HepG2 (cell line): ENCODE results near the gene STOM. TPM values are rescaled to one million over a fixed set of nuclear protein-coding genes. Genes with fewer than 3 reads are reported as not detected.

Source experiments
- ATAC-seq: fragments of 200-7000 bp; cut with Tn5 transposase; 3 replicates; pipeline ENCODE4 v1.9.1; 2020; ENCODE audit warnings: mild to moderate bottlenecking, moderate library complexity
- BruUV-seq: library from RNA; stranded (reverse); fragments of 400-500 nt; replicated peaks from 2 replicates; lab custom pipeline; 2021; lab: Mats Ljungman, UMichigan
- CTCF ChIA-PET: fragments of 300-600 bp; formaldehyde crosslinking; extraction: SDS; loops from one replicate; lab custom pipeline; 2021; ENCODE audit warnings: low total read pairs, inconsistent platforms, low intra/inter-chr PET ratio; lab: Yijun Ruan, JAX
- POLR2A ChIA-PET: fragments of 350-600 bp; sonication (Branson Sonifier 250); formaldehyde crosslinking; loops from one replicate; lab custom pipeline; 2020; ENCODE audit warnings: antibody characterized with exemption, inconsistent platforms; lab: Yijun Ruan, JAX
- DNase-seq: peaks from one replicate; pipeline ENCODE4 v3.0.0-alpha.2; 2015; ENCODE audit warnings: low spot score
- FAIRE-seq: peaks from 3 replicates; lab custom pipeline; 2011; peaks lifted over from hg19 to GRCh38; lab: Jason Lieb, UNC
- H2AFZ ChIP-seq: one replicate; pipeline ENCODE4 v1.6.1; 2011; ENCODE audit warnings: low read length, inconsistent platforms
- H3K27ac ChIP-seq: fragments of 300-600 bp; 3 replicates; pipeline ENCODE4 v1.8.0; 2011; ENCODE audit warnings: mixed run types, mild to moderate bottlenecking, mixed read lengths, low read length, inconsistent platforms; ENCODE audit not compliant: insufficient read depth; ENCODE audit errors: extremely low read length
- H3K27me3 ChIP-seq, 2 experiments: fragments of 200-600 bp in 1 of 2; 2 replicates in 1 of 2; 3 replicates in 1 of 2; pipeline versions ENCODE4 v1.6.0 to v1.8.0; 2011; ENCODE audit warnings: low read length in 2 of 2, mild to moderate bottlenecking in 2 of 2, moderate library complexity in 2 of 2, inconsistent platforms in 1 of 2; ENCODE audit not compliant: insufficient read depth in 2 of 2, control insufficient read depth in 1 of 2
- H3K36me3 ChIP-seq, 2 experiments: fragments of 200-600 bp in 1 of 2; replicated peaks in 1 of 2; 2 replicates in 1 of 2; 3 replicates in 1 of 2; pipeline versions ENCODE4 v1.5.1 to v1.8.0; 2011; ENCODE audit warnings: low read length in 2 of 2, inconsistent platforms in 1 of 2; ENCODE audit not compliant: insufficient read depth in 2 of 2, control insufficient read depth in 1 of 2
- H3K4me1 ChIP-seq: 2 replicates; pipeline ENCODE4 v1.5.1; 2012; ENCODE audit warnings: low read length, inconsistent platforms; ENCODE audit not compliant: insufficient read depth
- H3K4me2 ChIP-seq: 2 replicates; pipeline ENCODE4 v1.6.0; 2011; ENCODE audit warnings: low read depth, low read length, inconsistent platforms
- H3K4me3 ChIP-seq, 3 experiments: fragments of 200-600 bp in 1 of 3; sonication (generic), shearing (Covaris generic) in 1 of 3; replicated peaks in 1 of 3; 2 replicates each; pipeline ENCODE4 v1.5.1; 2011 to 2016; ENCODE audit warnings: low read length in 3 of 3, inconsistent platforms in 2 of 3, low read depth in 2 of 3, mild to moderate bottlenecking in 2 of 3, control low read depth in 1 of 3, mixed read lengths in 1 of 3; ENCODE audit not compliant: insufficient read depth in 1 of 3
- H3K79me2 ChIP-seq: one replicate; pipeline ENCODE4 v1.6.1; 2011; ENCODE audit warnings: low read length, inconsistent platforms; ENCODE audit not compliant: insufficient read depth
- H3K9ac ChIP-seq: 2 replicates; pipeline ENCODE4 v1.6.0; 2011; ENCODE audit warnings: mild to moderate bottlenecking, low read depth, low read length, inconsistent platforms; ENCODE audit not compliant: insufficient read depth
- H3K9me3 ChIP-seq: 2 replicates; pipeline ENCODE4 v1.5.1; 2012; ENCODE audit warnings: mild to moderate bottlenecking, low read length
- H4K20me1 ChIP-seq: 2 replicates; pipeline ENCODE4 v1.6.0; 2011; ENCODE audit warnings: inconsistent platforms, mild to moderate bottlenecking, low read length, moderate library complexity; ENCODE audit not compliant: insufficient read depth
- SKIL ChIP-seq: sonication (generic); formaldehyde crosslinking; IDR thresholded peaks from 2 replicates; pipeline ENCODE4 v1.8.0; 2022; ENCODE audit warnings: missing genetic modification reagents, mild to moderate bottlenecking, moderate library complexity, borderline replicate concordance
- STAT6 ChIP-seq: sonication (generic); formaldehyde crosslinking; IDR thresholded peaks from 2 replicates; pipeline ENCODE4 v1.4.0; 2020; ENCODE audit warnings: missing genetic modification reagents, mild to moderate bottlenecking, borderline replicate concordance
- YEATS4 ChIP-seq: sonication (generic); formaldehyde crosslinking; IDR thresholded peaks from 2 replicates; pipeline ENCODE4 v1.4.0; 2020; ENCODE audit warnings: missing genetic modification reagents, borderline replicate concordance
- ZBTB46 ChIP-seq: sonication (generic); formaldehyde crosslinking; IDR thresholded peaks from 2 replicates; pipeline ENCODE4 v1.4.0; 2020; ENCODE audit warnings: mild to moderate bottlenecking, missing genetic modification reagents, borderline replicate concordance
- ZFP1 ChIP-seq: IDR thresholded peaks from 2 replicates; pipeline ENCODE4 v1.6.1; 2016
- ZFP90 ChIP-seq: sonication (generic); formaldehyde crosslinking; IDR thresholded peaks from 2 replicates; pipeline ENCODE4 v1.8.0; 2022; ENCODE audit warnings: missing genetic modification reagents, mild to moderate bottlenecking, inconsistent platforms, borderline replicate concordance
- ZFP91 ChIP-seq: sonication (generic); formaldehyde crosslinking; IDR thresholded peaks from 2 replicates; pipeline ENCODE4 v1.9.0; 2022; ENCODE audit warnings: missing genetic modification reagents, mild to moderate bottlenecking, borderline replicate concordance
- ZNF383 ChIP-seq: sonication (generic); formaldehyde crosslinking; IDR thresholded peaks from 2 replicates; pipeline ENCODE4 v1.4.0; 2020; ENCODE audit warnings: missing genetic modification reagents, mild to moderate bottlenecking, borderline replicate concordance
- WGBS: methylation state at CpG from one replicate; pipeline ENCODE4 v1.1.6; 2017; ENCODE audit warnings: low lambda C conversion rate; 5-methylcytosine and 5-hydroxymethylcytosine counted together
- in situ Hi-C: cut with HindIII; loops from 2 replicates; pipeline ENCODE4 v1.10.0; 2017; ENCODE audit warnings: low pct_unique_long_range_greater_than_20kb; ENCODE audit not compliant: extremely low pct_ligation_motif_present
- intact Hi-C: fragments of 100-400 bp; cut with micrococcal nuclease; formaldehyde crosslinking; loops from one replicate; pipeline ENCODE4 v1.10.0; 2022; ENCODE audit not compliant: unreplicated experiment
- polyA plus RNA-seq, 8 experiments: library from polyadenylated mRNA; depleted of rRNA in 3 of 8; stranded (reverse) in 7 of 8; unstranded in 1 of 8; fragments of >200 nt; fragmentation: Illumina TruSeq in 4 of 8; extraction: Trizol in 4 of 8; gene quantifications; 2 replicates each; pipeline versions ENCODE4 v1.2.1 to v1.2.3, GENCODE V29; 2011 to 2016; ENCODE audit warnings: low read depth in 4 of 8, missing spikeins in 1 of 8, mixed read lengths in 1 of 8; ENCODE audit not compliant: insufficient read depth in 1 of 8
- total RNA-seq, 5 experiments: library from RNA; depleted of rRNA; stranded (reverse); fragments of >200 nt; fragmentation: Illumina TruSeq; extraction: Trizol; gene quantifications; 2 replicates each; pipeline ENCODE4 v1.2.3, GENCODE V29; 2016; ENCODE audit warnings: low read depth in 1 of 5

STOM gene
- total and polyA plus RNA-seq, 2 of the 13 experiments (the other 11 are each of a cell fraction or from before 2014, with no cell fraction given) = 43.6 to 165 TPM

GRCh38 chr9:121325387-121325786, 44.7 kb downstream of the STOM start:
- Histone ChIP-seq H3K9me3 (no peaks in the 10 kb centered on the region), H3K27me3 (no peaks in the 10 kb centered on the region), H3K27ac (peak overlapping the region; percentile 27), H3K4me2 (no peak overlapping the region), H3K4me1 (peaks cover 63% of the 10 kb centered on the region), H4K20me1 (no peaks in the 10 kb centered on the region), H3K36me3 (peaks cover 49 to 76% of the 10 kb centered on the region in 2 experiments), H2AFZ (no peak overlapping the region), H3K9ac (no peak overlapping the region), H3K4me3 (no peak overlapping the region), H3K79me2 (no peaks in the 10 kb centered on the region)
- ChIA-PET CTCF (no interaction called here), POLR2A (no interaction called here)
- in situ Hi-C loops (no loop called here), intact Hi-C loops (no loop called here)
- WGBS = 91% methylated on average over 7 of the region's 7 CpGs
- TF ChIP-seq ZNF383 (CRISPR knock-in tag) = no peak
- TF ChIP-seq ZBTB46 (CRISPR knock-in tag) = no peak
- no peak for TF ChIP-seq ZFP1 (CRISPR knock-in tag)
- TF ChIP-seq YEATS4 (CRISPR knock-in tag) = no peak
- FAIRE-seq (no peak), DNase-seq (no peak), ATAC-seq (no peak)
- no TSS peak for BruUV-seq

- CTCF ChIA-PET = no interaction called here
Observed at GRCh38 chr9:121324755-121325154, 45.3 kb downstream of the STOM start.

More at GRCh38 chr9:121324755-121325154, 45.3 kb downstream of the STOM start:
- Histone ChIP-seq H3K9ac (no peak overlapping the region), H3K9me3 (no peaks in the 10 kb centered on the region), H3K4me3 (no peak overlapping the region), H3K27ac (no peak overlapping the region), H3K27me3 (no peaks in the 10 kb centered on the region), H3K4me2 (no peak overlapping the region), H3K79me2 (no peaks in the 10 kb centered on the region), H3K4me1 (peaks cover 66% of the 10 kb centered on the region), H3K36me3 (peaks cover 49 to 70% of the 10 kb centered on the region in 2 experiments), H2AFZ (no peak overlapping the region)
- WGBS = 100% methylated on average over 2 of the region's 2 CpGs
- BruUV-seq = no TSS peak
- in situ Hi-C loops = loop anchor here (5.0 kb wide), 1 partner anchor 48 kb away; the partner anchor contains the start of gene STOM
- ATAC-seq (no peak), FAIRE-seq (no peak), DNase-seq (no peak)
- POLR2A ChIA-PET = no interaction called here
- intact Hi-C loops = loop anchor here (5.0 kb wide), 1 partner anchor 37 kb away; no protein-coding TSS in a partner anchor
- TF ChIP-seq SKIL = 0 out of 2 replicates have a peak, but pooled peaks have one; percentile 23
- TF ChIP-seq STAT6 (CRISPR knock-in tag) = no peak
- TF ChIP-seq ZFP90 = no peak
- TF ChIP-seq ZFP91 (CRISPR knock-in tag) = 0 out of 2 replicates have a peak, but pooled peaks have one; percentile 21
- TF ChIP-seq, all 625 proteins: peak for 2
- no peaks in the 10 kb centered on the region for H4K20me1 ChIP-seq
